Esophagus squamous epithelium (tissue), 4 donors: ENCODE measurements around the gene NOL6.

Source experiments
- CTCF ChIP-seq, 6 experiments: fragments of 450-650 bp in 4 of 6; fragments of 200-600 bp in 2 of 6; sonication (generic) in 2 of 6; IDR thresholded peaks; one replicate each; pipeline ENCODE4 v1.5.1; 2016 to 2019; ENCODE audit warnings: antibody characterized with exemption in 6 of 6, mild to moderate bottlenecking in 4 of 6, moderate library complexity in 4 of 6
- POLR2A ChIP-seq, 4 donors: fragments of 450-650 bp; IDR thresholded peaks; one replicate each; pipeline ENCODE4 v1.6.1; 2017; ENCODE audit warnings: antibody characterized with exemption in 4 of 4, mild to moderate bottlenecking in 4 of 4, moderate library complexity in 3 of 4

- TF ChIP-seq CTCF (IDR thresholded peaks at IDR 0.05) = no peak
- TF ChIP-seq POLR2A (IDR thresholded peaks at IDR 0.05) = no peak
Observed at GRCh38 chr9:33471361-33471760, 2.4 kb downstream of the NOL6 start.
